HCT116 (cell line): ENCODE data around the gene NOTO. TPM values are rescaled to one million over a fixed set of nuclear protein-coding genes. Genes with fewer than 3 reads are reported as not detected.

Experiments
- ATAC-seq: fragments of 200-7000 bp; cut with Tn5 transposase; 2 replicates; pipeline ENCODE4 v1.9.1; 2020; ENCODE audit warnings: mild to moderate bottlenecking, moderate library complexity
- BruUV-seq: library from RNA; stranded (reverse); fragments of 400-500 nt; replicated peaks from 2 replicates; lab custom pipeline; 2021; lab: Mats Ljungman, UMichigan
- CTCF ChIA-PET: fragments of 300-600 bp; sonication (Branson Sonifier 250); formaldehyde crosslinking; loops from one replicate; lab custom pipeline; 2021; ENCODE audit warnings: antibody characterized with exemption; lab: Charles Lee
- POLR2A ChIA-PET: fragments of 300-600, 350-600 bp; sonication (Branson Sonifier 250); formaldehyde crosslinking; loops from one replicate; lab custom pipeline; 2021; ENCODE audit warnings: antibody characterized with exemption; lab: Charles Lee
- RAD21 ChIA-PET, 2 experiments: fragments of 300-600 bp; sonication (Branson Sonifier 250); formaldehyde crosslinking; loops; one replicate each; lab custom pipeline; 2023; ENCODE audit warnings: low total read pairs in 2 of 2; ENCODE audit not compliant: uncharacterized antibody in 2 of 2, unreplicated experiment in 2 of 2, low non-redundant PET in 1 of 2; lab: Charles Lee
- DNase-seq: peaks from one replicate; pipeline ENCODE4 v3.0.0-alpha.2; 2010; ENCODE audit warnings: low read depth, low spot score
- H2AFZ ChIP-seq: fragments of 200-600 bp; shearing (Covaris generic), sonication (generic); 2 replicates; pipeline ENCODE4 v1.6.1; 2017; ENCODE audit warnings: low read depth, mixed run types, mixed read lengths, antibody characterized with exemption, low read length; ENCODE audit not compliant: poor library complexity, severe bottlenecking
- H3K27ac ChIP-seq: 2 replicates; pipeline ENCODE4 v1.5.1; 2012; ENCODE audit warnings: low read depth, low read length
- H3K27me3 ChIP-seq: fragments of 200-600 bp; sonication (generic); 2 replicates; pipeline ENCODE4 v1.6.1; 2016; ENCODE audit warnings: mixed run types, low read length, mixed read lengths; ENCODE audit not compliant: insufficient read depth
- H3K36me3 ChIP-seq, 2 experiments: fragments of 200-500 bp in 1 of 2; fragments of 200-600 bp in 1 of 2; sonication (Bioruptor generic) in 1 of 2; sonication (generic) in 1 of 2; 2 replicates each; pipeline versions ENCODE4 v1.5.1 to v1.6.1; 2014 to 2016; ENCODE audit warnings: low read length in 2 of 2, inconsistent platforms in 1 of 2, mixed read lengths in 1 of 2, mixed run types in 1 of 2; ENCODE audit not compliant: insufficient read depth in 2 of 2, control insufficient read depth in 1 of 2
- H3K4me1 ChIP-seq, 2 experiments: fragments of 200-600 bp in 1 of 2; sonication (generic) in 1 of 2; 2 replicates each; pipeline versions ENCODE4 v1.5.1 to v1.6.1; 2012 to 2017; ENCODE audit warnings: low read length in 2 of 2, inconsistent platforms in 1 of 2, mild to moderate bottlenecking in 1 of 2, mixed read lengths in 1 of 2, mixed run types in 1 of 2, moderate library complexity in 1 of 2; ENCODE audit not compliant: insufficient read depth in 2 of 2, control insufficient read depth in 1 of 2
- H3K4me2 ChIP-seq: fragments of 200-600 bp; sonication (generic); 2 replicates; pipeline ENCODE4 v1.6.1; 2017; ENCODE audit warnings: mixed run types, low read length, mixed read lengths
- H3K4me3 ChIP-seq, 2 experiments: fragments of 200-600 bp in 1 of 2; sonication (generic) in 1 of 2; replicated peaks in 1 of 2; 2 replicates each; pipeline ENCODE4 v1.5.1; 2011 to 2016; ENCODE audit warnings: low read length in 2 of 2, control low read depth in 1 of 2, low read depth in 1 of 2, mild to moderate bottlenecking in 1 of 2, mixed read lengths in 1 of 2, mixed run types in 1 of 2
- H3K79me2 ChIP-seq: fragments of 200-600 bp; sonication (generic); 2 replicates; pipeline ENCODE4 v1.6.1; 2017; ENCODE audit warnings: mild to moderate bottlenecking, mixed run types, low read length, moderate library complexity, mixed read lengths; ENCODE audit not compliant: insufficient read depth
- H3K9ac ChIP-seq: fragments of 200-600 bp; sonication (generic); 2 replicates; pipeline ENCODE4 v1.6.1; 2016; ENCODE audit warnings: low read length, mixed read lengths
- H3K9me2 ChIP-seq: fragments of 200-600 bp; sonication (generic), shearing (Covaris generic); 2 replicates; pipeline ENCODE4 v1.6.1; 2017; ENCODE audit warnings: mixed run types, mild to moderate bottlenecking, moderate library complexity; ENCODE audit not compliant: insufficient read depth
- H3K9me3 ChIP-seq, 2 experiments: fragments of 200-500 bp in 1 of 2; fragments of 200-600 bp in 1 of 2; sonication (Bioruptor generic) in 1 of 2; sonication (generic) in 1 of 2; 2 replicates each; pipeline ENCODE4 v1.6.1; 2014 to 2017; ENCODE audit warnings: low read length in 2 of 2, mixed read lengths in 2 of 2, inconsistent platforms in 1 of 2, low read depth in 1 of 2, mild to moderate bottlenecking in 1 of 2, mixed run types in 1 of 2, moderate library complexity in 1 of 2; ENCODE audit not compliant: control insufficient read depth in 1 of 2, insufficient read depth in 1 of 2
- H4K20me1 ChIP-seq: fragments of 200-600 bp; sonication (generic), shearing (Covaris generic); 2 replicates; pipeline ENCODE4 v1.6.1; 2017; ENCODE audit warnings: mixed run types, mild to moderate bottlenecking, moderate library complexity; ENCODE audit not compliant: insufficient read depth
- CBX3 ChIP-seq: IDR thresholded peaks from 2 replicates; pipeline ENCODE4 v1.6.1; 2012; ENCODE audit warnings: low read depth
- CEBPB ChIP-seq: IDR thresholded peaks from 2 replicates; pipeline ENCODE4 v1.6.1; 2012; ENCODE audit warnings: low read depth
- CTCF ChIP-seq, 3 experiments: fragments of 200-600 bp in 1 of 3; sonication (generic) in 1 of 3; IDR thresholded peaks in 2 of 3; conservative IDR thresholded peaks in 1 of 3; 2 replicates each; pipeline ENCODE4 v1.5.1; 2012 to 2017; ENCODE audit warnings: low read depth in 2 of 3, low read length in 2 of 3, antibody characterized with exemption in 1 of 3, borderline replicate concordance in 1 of 3, control low read depth in 1 of 3, mild to moderate bottlenecking in 1 of 3, mixed read lengths in 1 of 3, mixed run types in 1 of 3, moderate library complexity in 1 of 3; ENCODE audit not compliant: insufficient read depth in 1 of 3
- EGR1 ChIP-seq: IDR thresholded peaks from 2 replicates; pipeline ENCODE4 v1.6.1; 2012; ENCODE audit warnings: low read depth
- EZH2 ChIP-seq: fragments of 200-600 bp; sonication (generic); IDR thresholded peaks from 2 replicates; pipeline ENCODE4 v1.6.1; 2017; ENCODE audit warnings: antibody characterized with exemption, mixed run types
- EZH2phosphoT487 ChIP-seq: fragments of 200-600 bp; IDR thresholded peaks from 2 replicates; pipeline ENCODE4 v1.6.1; 2018; ENCODE audit warnings: antibody characterized with exemption, borderline replicate concordance
- MAX ChIP-seq: IDR thresholded peaks from 2 replicates; pipeline ENCODE4 v1.6.1; 2012
- POLR2A ChIP-seq: IDR thresholded peaks from 2 replicates; pipeline ENCODE4 v1.7.0; 2011; ENCODE audit warnings: borderline replicate concordance; ENCODE audit not compliant: insufficient read depth, insufficient read length; ENCODE audit errors: extremely low read depth
- POLR2AphosphoS5 ChIP-seq: IDR thresholded peaks from 2 replicates; pipeline ENCODE4 v1.6.1; 2011; ENCODE audit warnings: mild to moderate bottlenecking, low read depth, low read length, moderate library complexity
- SIN3A ChIP-seq: IDR thresholded peaks from 2 replicates; pipeline ENCODE4 v1.6.1; 2012; ENCODE audit warnings: low read depth
- SP1 ChIP-seq: IDR thresholded peaks from 2 replicates; pipeline ENCODE4 v1.6.1; 2012; ENCODE audit warnings: low read depth
- SRF ChIP-seq: IDR thresholded peaks from 2 replicates; pipeline ENCODE4 v1.6.1; 2012; ENCODE audit warnings: low read depth
- TCF7L2 ChIP-seq: IDR thresholded peaks from 2 replicates; pipeline ENCODE4 v1.7.0; 2011; ENCODE audit warnings: borderline replicate concordance, inconsistent platforms; ENCODE audit not compliant: insufficient read depth, insufficient read length; ENCODE audit errors: extremely low read depth
- YY1 ChIP-seq: IDR thresholded peaks from 2 replicates; pipeline ENCODE4 v1.6.1; 2011; ENCODE audit warnings: low read length, low read depth, moderate library complexity, mild to moderate bottlenecking; ENCODE audit not compliant: insufficient replicate concordance; ENCODE audit errors: extremely low read depth
- ZNF274 ChIP-seq: fragments of 200-500 bp; sonication (Bioruptor generic); IDR thresholded peaks from 2 replicates; pipeline ENCODE4 v1.6.1; 2014; ENCODE audit warnings: mild to moderate bottlenecking, low read depth, low read length, inconsistent platforms
- intact Hi-C: fragments of 100-400 bp; cut with micrococcal nuclease; formaldehyde crosslinking; loops from 2 replicates; pipeline ENCODE4 v1.10.0; 2022
- total RNA-seq: library from RNA; stranded (reverse); gene quantifications from one replicate; pipeline ENCODE4 v1.2.1, GENCODE V29; 2021; ENCODE audit not compliant: unreplicated experiment
- TF ChIP-seq, protein P1 (sequence below): IDR thresholded peaks from 2 replicates; pipeline ENCODE4 v1.6.1; 2011; ENCODE audit warnings: mild to moderate bottlenecking, low read length, moderate library complexity; ENCODE audit not compliant: insufficient replicate concordance; ENCODE audit errors: extremely low read depth
- TF ChIP-seq, protein P2 (sequence below): IDR thresholded peaks from 2 replicates; pipeline ENCODE4 v1.6.1; 2012; ENCODE audit warnings: low read depth

NOTO gene
- total RNA-seq, 1 experiment from 2014 or later, result not detected

- peak overlapping the region; percentile 79 for H3K4me2 ChIP-seq
- ATAC-seq (peak; percentile 96), DNase-seq (peak; percentile 57)
- peak overlapping the region; percentile 96 for H2AFZ ChIP-seq
- no peaks in the 10 kb centered on the region for H3K9me2 ChIP-seq
- no peaks in the 10 kb centered on the region for H3K27me3 ChIP-seq
- ChIA-PET POLR2A (interaction anchor here (0.6 to 1.3 kb wide), 3 partner anchors 35 to 84 kb away, joined by 3 to 5 read pairs (median 3); partner anchors contain the start of gene CCT7), CTCF (interaction anchor here (0.6 to 2.6 kb wide), 32 partner anchors 10 to 396 kb away, joined by 3 to 31 read pairs (median 4); partner anchors contain the start of genes PRADC1 and SPR), RAD21 (interaction anchor here (1.0 to 1.5 kb wide), 4 partner anchors 20 to 314 kb away, joined by 3 to 8 read pairs (median 4); partner anchors contain the start of gene SMYD5 (in 1 of the 2))
- peaks cover 9 to 14% of the 10 kb centered on the region in 2 experiments; a peak in 3 of 4 replicates for H3K4me1 ChIP-seq
- peak overlapping the region; percentile 27 to 45 for H3K4me3 ChIP-seq
- no peak overlapping the region; the same call in 1 of the 2 replicates for H3K27ac ChIP-seq
- peak overlapping the region; percentile 46; the same call in 1 of the 2 replicates for H3K9ac ChIP-seq
- no peaks in the 10 kb centered on the region for H4K20me1 ChIP-seq
- H3K36me3 ChIP-seq, result no peaks in the 10 kb centered on the region
- no peaks in the 10 kb centered on the region for H3K9me3 ChIP-seq
- no TSS peak for BruUV-seq
- intact Hi-C loops, result loop anchor here (1.0 to 5.0 kb wide), 5 partner anchors 35 to 405 kb away; no protein-coding TSS in a partner anchor
- H3K79me2 ChIP-seq, result no peaks in the 10 kb centered on the region
- TF ChIP-seq CTCF (IDR thresholded peaks at IDR 0.05 in 2 of 3, conservative IDR thresholded peaks at IDR 0.05 in 1 of 3; ENCODE audit: borderline replicate concordance in 1 of 3, insufficient read depth in 1 of 3, low read depth in 2 of 3, low read length in 2 of 3), result peak; percentile 87 to 99 (median 95)
- no peak for TF ChIP-seq EGR1
- TF ChIP-seq SP1, result no peak
- no peak for TF ChIP-seq ZNF274
- TF ChIP-seq POLR2AphosphoS5, result no peak
- TF ChIP-seq EZH2phosphoT487, result no peak
- TF ChIP-seq EZH2, result no peak
- TF ChIP-seq, protein P1, sequence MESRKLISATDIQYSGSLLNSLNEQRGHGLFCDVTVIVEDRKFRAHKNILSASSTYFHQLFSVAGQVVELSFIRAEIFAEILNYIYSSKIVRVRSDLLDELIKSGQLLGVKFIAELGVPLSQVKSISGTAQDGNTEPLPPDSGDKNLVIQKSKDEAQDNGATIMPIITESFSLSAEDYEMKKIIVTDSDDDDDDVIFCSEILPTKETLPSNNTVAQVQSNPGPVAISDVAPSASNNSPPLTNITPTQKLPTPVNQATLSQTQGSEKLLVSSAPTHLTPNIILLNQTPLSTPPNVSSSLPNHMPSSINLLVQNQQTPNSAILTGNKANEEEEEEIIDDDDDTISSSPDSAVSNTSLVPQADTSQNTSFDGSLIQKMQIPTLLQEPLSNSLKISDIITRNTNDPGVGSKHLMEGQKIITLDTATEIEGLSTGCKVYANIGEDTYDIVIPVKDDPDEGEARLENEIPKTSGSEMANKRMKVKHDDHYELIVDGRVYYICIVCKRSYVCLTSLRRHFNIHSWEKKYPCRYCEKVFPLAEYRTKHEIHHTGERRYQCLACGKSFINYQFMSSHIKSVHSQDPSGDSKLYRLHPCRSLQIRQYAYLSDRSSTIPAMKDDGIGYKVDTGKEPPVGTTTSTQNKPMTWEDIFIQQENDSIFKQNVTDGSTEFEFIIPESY, result no peak
- TF ChIP-seq CBX3, result peak; percentile 69; the same call in 1 of the 2 replicates
- TF ChIP-seq CEBPB, result no peak
- peak; percentile 49 for TF ChIP-seq MAX
- no peak for TF ChIP-seq POLR2A
- TF ChIP-seq SIN3A, result no peak
- TF ChIP-seq TCF7L2, result no peak
- TF ChIP-seq YY1, result no peak
- TF ChIP-seq, protein P2, sequence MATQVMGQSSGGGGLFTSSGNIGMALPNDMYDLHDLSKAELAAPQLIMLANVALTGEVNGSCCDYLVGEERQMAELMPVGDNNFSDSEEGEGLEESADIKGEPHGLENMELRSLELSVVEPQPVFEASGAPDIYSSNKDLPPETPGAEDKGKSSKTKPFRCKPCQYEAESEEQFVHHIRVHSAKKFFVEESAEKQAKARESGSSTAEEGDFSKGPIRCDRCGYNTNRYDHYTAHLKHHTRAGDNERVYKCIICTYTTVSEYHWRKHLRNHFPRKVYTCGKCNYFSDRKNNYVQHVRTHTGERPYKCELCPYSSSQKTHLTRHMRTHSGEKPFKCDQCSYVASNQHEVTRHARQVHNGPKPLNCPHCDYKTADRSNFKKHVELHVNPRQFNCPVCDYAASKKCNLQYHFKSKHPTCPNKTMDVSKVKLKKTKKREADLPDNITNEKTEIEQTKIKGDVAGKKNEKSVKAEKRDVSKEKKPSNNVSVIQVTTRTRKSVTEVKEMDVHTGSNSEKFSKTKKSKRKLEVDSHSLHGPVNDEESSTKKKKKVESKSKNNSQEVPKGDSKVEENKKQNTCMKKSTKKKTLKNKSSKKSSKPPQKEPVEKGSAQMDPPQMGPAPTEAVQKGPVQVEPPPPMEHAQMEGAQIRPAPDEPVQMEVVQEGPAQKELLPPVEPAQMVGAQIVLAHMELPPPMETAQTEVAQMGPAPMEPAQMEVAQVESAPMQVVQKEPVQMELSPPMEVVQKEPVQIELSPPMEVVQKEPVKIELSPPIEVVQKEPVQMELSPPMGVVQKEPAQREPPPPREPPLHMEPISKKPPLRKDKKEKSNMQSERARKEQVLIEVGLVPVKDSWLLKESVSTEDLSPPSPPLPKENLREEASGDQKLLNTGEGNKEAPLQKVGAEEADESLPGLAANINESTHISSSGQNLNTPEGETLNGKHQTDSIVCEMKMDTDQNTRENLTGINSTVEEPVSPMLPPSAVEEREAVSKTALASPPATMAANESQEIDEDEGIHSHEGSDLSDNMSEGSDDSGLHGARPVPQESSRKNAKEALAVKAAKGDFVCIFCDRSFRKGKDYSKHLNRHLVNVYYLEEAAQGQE, result no peak
- TF ChIP-seq SRF, result no peak
These were observed 25.3 kb upstream of the NOTO start for GRCh38 chr2:73176881-73177644.
